ENCODE measurements around the gene SPTAN1.

The SPTAN1 gene

DNA sequence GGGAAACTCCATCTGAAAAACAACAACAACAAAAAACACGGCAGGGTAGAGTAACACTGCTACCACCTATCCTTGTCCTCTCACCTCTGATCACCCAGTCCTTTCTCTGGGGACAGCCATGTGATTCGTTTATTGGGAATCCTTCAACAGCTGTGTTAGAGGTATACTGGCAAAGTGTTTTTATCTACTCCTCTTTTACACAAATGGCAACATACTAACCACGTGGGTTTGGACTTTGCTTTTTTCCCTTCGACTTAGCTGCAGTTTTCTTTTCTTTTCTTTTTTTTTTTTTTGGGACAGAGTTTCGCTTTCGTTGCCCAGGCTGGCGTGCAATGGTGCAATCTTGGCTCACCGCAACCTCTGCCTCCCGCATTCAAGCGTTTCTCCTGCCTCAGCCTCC lies 125.4 kb downstream of the SPTAN1 start:
- FAIRE-seq = no peak
